Liver (tissue), 9 donors: Measurements from ENCODE around the gene GMPR. TPM values are rescaled to one million over a fixed set of nuclear protein-coding genes. Genes with fewer than 3 reads are reported as not detected.
A peak's percentile ranks its signal among the peaks of the same experiment; 100 is the strongest.
"Not testable (repeated sequence)": the region's sequence is repeated elsewhere in the genome, so short reads cannot be mapped to it uniquely, and the experiment has no call there.

Experiments
- DNase-seq: peaks from one replicate; pipeline ENCODE4 v3.0.0-alpha.2; 2017; ENCODE audit warnings: low spot score
- H3K27ac ChIP-seq, 2 donors: one replicate each; pipeline ENCODE4 v1.7.0; 2013; ENCODE audit warnings: inconsistent platforms in 2 of 2, low read length in 2 of 2, control low read depth in 1 of 2, low read depth in 1 of 2, mild to moderate bottlenecking in 1 of 2
- H3K27me3 ChIP-seq, 4 donors: one replicate each; pipeline versions ENCODE4 v1.6.1 to v1.7.0; 2013; ENCODE audit warnings: low read length in 3 of 4, inconsistent platforms in 1 of 4, mild to moderate bottlenecking in 1 of 4, moderate library complexity in 1 of 4; ENCODE audit not compliant: control insufficient read depth in 4 of 4, insufficient read depth in 4 of 4
- H3K36me3 ChIP-seq, 4 donors: one replicate each; pipeline versions ENCODE4 v1.6.1 to v1.7.0; 2013; ENCODE audit warnings: low read length in 3 of 4, mild to moderate bottlenecking in 3 of 4, low read depth in 1 of 4, moderate library complexity in 1 of 4; ENCODE audit not compliant: control insufficient read depth in 4 of 4, insufficient read depth in 3 of 4
- H3K4me1 ChIP-seq, 4 donors: one replicate each; pipeline versions ENCODE4 v1.6.1 to v1.7.0; 2013; ENCODE audit warnings: low read length in 3 of 4, mild to moderate bottlenecking in 3 of 4, moderate library complexity in 1 of 4; ENCODE audit not compliant: control insufficient read depth in 4 of 4, insufficient read depth in 4 of 4
- H3K4me3 ChIP-seq, 3 donors: one replicate each; pipeline versions ENCODE4 v1.6.1 to v1.7.0; 2013; ENCODE audit warnings: low read length in 3 of 3, control low read depth in 1 of 3, low read depth in 1 of 3, mild to moderate bottlenecking in 1 of 3
- H3K9ac ChIP-seq, 2 donors: one replicate each; pipeline ENCODE4 v1.7.0; 2013; ENCODE audit warnings: low read length in 2 of 2, mild to moderate bottlenecking in 2 of 2, moderate library complexity in 2 of 2, control low read depth in 1 of 2, low read depth in 1 of 2
- H3K9me3 ChIP-seq, 4 donors: one replicate each; pipeline versions ENCODE4 v1.6.1 to v1.7.0; 2013; ENCODE audit warnings: low read length in 3 of 4; ENCODE audit not compliant: control insufficient read depth in 4 of 4
- ATF3 ChIP-seq: IDR thresholded peaks from 2 replicates; pipeline ENCODE4 v1.6.1; 2016; ENCODE audit warnings: antibody characterized with exemption
- EGR1 ChIP-seq, 2 donors: IDR thresholded peaks; 2 replicates each; pipeline ENCODE4 v1.6.1; 2016 to 2018; ENCODE audit warnings: antibody characterized with exemption in 2 of 2, low read depth in 2 of 2
- FOXA1 ChIP-seq: IDR thresholded peaks from 2 replicates; pipeline ENCODE4 v1.6.1; 2016; ENCODE audit warnings: antibody characterized with exemption
- FOXA2 ChIP-seq: IDR thresholded peaks from 2 replicates; pipeline ENCODE4 v1.6.1; 2016; ENCODE audit warnings: antibody characterized with exemption
- GABPA ChIP-seq, 2 donors: IDR thresholded peaks in 1 of 2; conservative IDR thresholded peaks in 1 of 2; 2 replicates each; pipeline ENCODE4 v1.6.1; 2016; ENCODE audit warnings: antibody characterized with exemption in 2 of 2, mild to moderate bottlenecking in 1 of 2, moderate library complexity in 1 of 2
- HNF4A ChIP-seq, 2 donors: conservative IDR thresholded peaks; 2 replicates each; pipeline ENCODE4 v1.6.1; 2016; ENCODE audit warnings: antibody characterized with exemption in 2 of 2, mild to moderate bottlenecking in 2 of 2
- HNF4G ChIP-seq: IDR thresholded peaks from 2 replicates; pipeline ENCODE4 v1.6.1; 2016; ENCODE audit warnings: antibody characterized with exemption
- JUND ChIP-seq, 2 donors: IDR thresholded peaks; 2 replicates each; pipeline ENCODE4 v1.6.1; 2016; ENCODE audit warnings: antibody characterized with exemption in 2 of 2
- MAX ChIP-seq: IDR thresholded peaks from 2 replicates; pipeline ENCODE4 v1.6.1; 2016; ENCODE audit warnings: antibody characterized with exemption
- NR2F2 ChIP-seq: IDR thresholded peaks from 2 replicates; pipeline ENCODE4 v1.6.1; 2016; ENCODE audit warnings: antibody characterized with exemption
- RAD21 ChIP-seq, 2 donors: IDR thresholded peaks; 2 replicates each; pipeline ENCODE4 v1.6.1; 2016; ENCODE audit warnings: antibody characterized with exemption in 2 of 2, mild to moderate bottlenecking in 2 of 2
- RXRA ChIP-seq, 2 donors: IDR thresholded peaks; 2 replicates each; pipeline ENCODE4 v1.6.1; 2017 to 2018; ENCODE audit warnings: antibody characterized with exemption in 2 of 2, mild to moderate bottlenecking in 1 of 2
- SP1 ChIP-seq: IDR thresholded peaks from 2 replicates; pipeline ENCODE4 v1.6.1; 2018; ENCODE audit warnings: antibody characterized with exemption, mild to moderate bottlenecking
- TAF1 ChIP-seq: conservative IDR thresholded peaks from 2 replicates; pipeline ENCODE4 v1.6.1; 2016; ENCODE audit warnings: antibody characterized with exemption, mild to moderate bottlenecking
- YY1 ChIP-seq: IDR thresholded peaks from 2 replicates; pipeline ENCODE4 v1.6.1; 2016; ENCODE audit warnings: antibody characterized with exemption, mild to moderate bottlenecking
- WGBS: extraction: QIAGEN DNeasy Blood & Tissue Kit; methylation state at CpG from one replicate; pipeline ENCODE4 v1.1.7; 2013; 5-methylcytosine and 5-hydroxymethylcytosine counted together
- polyA plus RNA-seq, 2 donors: library from polyadenylated mRNA; stranded (reverse) in 1 of 2; unstranded in 1 of 2; fragments of 200-250 nt in 1 of 2; fragments of >200 nt in 1 of 2; fragmentation: Nextera tagmentation in 1 of 2; extraction: Ambion mirVana in 1 of 2; gene quantifications; one replicate each; pipeline versions ENCODE4 v1.2.1 to v1.2.3, GENCODE V29; 2013 to 2015
- total RNA-seq, 2 donors: library from RNA; depleted of rRNA; stranded (reverse); fragments of >200 nt; gene quantifications; one replicate each; pipeline ENCODE4 v1.2.3, GENCODE V29; 2014
- TF ChIP-seq, protein P1 (sequence below): fragments of 150-350 bp; IDR thresholded peaks from 2 replicates; pipeline ENCODE4 v1.5.1; 2017; ENCODE audit warnings: improper control_type of control experiment, low read depth, low read length; ENCODE audit not compliant: missing input control
- TF ChIP-seq, protein P2 (sequence below): IDR thresholded peaks from 2 replicates; pipeline ENCODE4 v1.6.1; 2016; ENCODE audit warnings: antibody characterized with exemption
- TF ChIP-seq, protein P3 (sequence below): IDR thresholded peaks from 2 replicates; pipeline ENCODE4 v1.6.1; 2016; ENCODE audit warnings: antibody characterized with exemption, mild to moderate bottlenecking
- donor health status: healthy.
- donor health status: healthy.
- donor health status: healthy.
- donor health status: healthy.
- donor health status: healthy.

The GMPR gene
- total and polyA plus RNA-seq, 4 donors, result 2.1 to 50.2 (median 4.2) TPM

DNA sequence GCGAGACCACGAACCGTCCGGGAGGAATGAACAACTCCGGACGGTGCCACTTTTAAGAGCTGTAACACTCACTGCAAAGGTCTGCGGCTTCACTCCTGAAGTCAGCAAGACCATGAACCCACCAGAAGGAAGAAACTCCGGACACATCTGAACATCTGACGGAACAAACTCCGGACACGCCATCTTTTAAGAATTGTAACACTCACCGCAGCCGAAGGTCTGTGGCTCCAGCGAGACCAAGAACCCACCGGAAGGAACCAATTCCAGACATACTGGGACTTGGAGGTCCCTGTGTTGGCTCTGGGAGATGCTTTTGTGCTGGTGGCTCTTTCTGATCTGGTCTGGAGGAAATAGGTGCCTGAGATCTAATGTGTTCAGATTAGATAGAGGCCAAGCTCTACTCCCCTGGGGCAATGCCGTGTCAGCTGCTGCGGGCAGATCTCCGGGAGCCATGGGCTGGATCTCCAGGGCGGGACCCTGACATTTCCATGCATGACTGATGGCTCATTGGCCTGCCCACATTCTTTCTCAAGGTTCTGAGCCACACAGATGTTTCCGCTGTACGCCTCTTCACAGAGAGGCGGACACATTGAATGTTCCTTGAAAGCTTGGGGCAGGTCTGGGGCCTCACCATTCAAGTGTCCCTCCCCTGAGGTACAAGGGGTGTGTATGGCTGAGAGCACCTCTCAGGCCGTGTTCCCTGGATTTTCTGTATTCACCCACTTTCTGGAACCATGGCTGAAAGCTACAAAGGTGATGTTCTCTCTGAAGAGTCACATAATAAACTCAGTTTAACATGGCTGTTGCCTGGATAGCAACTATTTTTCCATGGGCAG, 29.3 kb downstream of the GMPR start (continued):
- TF ChIP-seq, protein P1, sequence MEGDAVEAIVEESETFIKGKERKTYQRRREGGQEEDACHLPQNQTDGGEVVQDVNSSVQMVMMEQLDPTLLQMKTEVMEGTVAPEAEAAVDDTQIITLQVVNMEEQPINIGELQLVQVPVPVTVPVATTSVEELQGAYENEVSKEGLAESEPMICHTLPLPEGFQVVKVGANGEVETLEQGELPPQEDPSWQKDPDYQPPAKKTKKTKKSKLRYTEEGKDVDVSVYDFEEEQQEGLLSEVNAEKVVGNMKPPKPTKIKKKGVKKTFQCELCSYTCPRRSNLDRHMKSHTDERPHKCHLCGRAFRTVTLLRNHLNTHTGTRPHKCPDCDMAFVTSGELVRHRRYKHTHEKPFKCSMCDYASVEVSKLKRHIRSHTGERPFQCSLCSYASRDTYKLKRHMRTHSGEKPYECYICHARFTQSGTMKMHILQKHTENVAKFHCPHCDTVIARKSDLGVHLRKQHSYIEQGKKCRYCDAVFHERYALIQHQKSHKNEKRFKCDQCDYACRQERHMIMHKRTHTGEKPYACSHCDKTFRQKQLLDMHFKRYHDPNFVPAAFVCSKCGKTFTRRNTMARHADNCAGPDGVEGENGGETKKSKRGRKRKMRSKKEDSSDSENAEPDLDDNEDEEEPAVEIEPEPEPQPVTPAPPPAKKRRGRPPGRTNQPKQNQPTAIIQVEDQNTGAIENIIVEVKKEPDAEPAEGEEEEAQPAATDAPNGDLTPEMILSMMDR, result no peak
- no peak for TF ChIP-seq ATF3

DNA sequence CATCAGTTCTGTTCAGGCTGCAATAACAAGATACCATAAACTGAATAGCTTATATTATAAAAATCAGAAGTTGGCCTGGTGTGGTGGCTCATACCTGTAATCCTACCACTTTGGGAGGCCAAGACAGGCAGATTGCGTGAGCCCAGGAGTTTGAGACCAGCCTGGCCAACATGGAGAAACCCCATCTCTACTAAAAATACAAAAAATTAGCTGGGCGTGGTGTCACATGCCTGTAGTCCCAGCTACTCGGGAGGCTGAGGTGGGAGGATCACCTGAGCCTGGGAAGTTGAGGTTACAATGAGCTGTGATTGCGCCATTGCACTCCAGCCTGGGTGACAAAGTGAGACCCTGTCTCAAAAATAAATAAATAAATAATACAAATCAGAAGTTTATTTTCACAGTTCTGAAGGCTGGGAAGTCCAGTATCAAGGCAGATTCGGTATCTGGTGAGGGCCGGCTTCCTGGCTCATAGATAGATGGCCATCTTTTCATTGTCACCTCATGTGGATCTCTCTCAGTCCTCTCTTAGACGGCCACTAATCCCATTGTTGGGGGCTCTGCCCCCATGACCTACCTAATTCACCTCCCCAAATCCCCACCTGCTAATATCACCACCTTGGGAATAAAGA, 31.2 kb downstream of the GMPR start:
- not testable (repeated sequence) for H3K27me3 ChIP-seq, H3K4me3 ChIP-seq, H3K4me1 ChIP-seq, H3K9ac ChIP-seq, H3K36me3 ChIP-seq, H3K9me3 ChIP-seq, DNase-seq, H3K27ac ChIP-seq
- 95% methylated on average over 7 of the region's 7 CpGs for WGBS

GRCh38 chr6:16270178-16270794, 31.9 kb downstream of the GMPR start:
- Histone ChIP-seq H3K36me3 (no peaks in the 10 kb centered on the region), H3K27ac (no peak overlapping the region), H3K4me3 (no peak overlapping the region), H3K27me3 (no peaks in the 10 kb centered on the region), H3K9me3 (no peaks in the 10 kb centered on the region), H3K9ac (no peak overlapping the region), H3K4me1 (no peaks in the 10 kb centered on the region)
- WGBS, result 85% methylated on average over 5 of the region's 5 CpGs
- no peak for TF ChIP-seq HNF4A (conservative IDR thresholded peaks at IDR 0.05)
- no peak for TF ChIP-seq NR2F2
- TF ChIP-seq RAD21 (IDR thresholded peaks at IDR 0.05), result no peak
- TF ChIP-seq, protein P2, sequence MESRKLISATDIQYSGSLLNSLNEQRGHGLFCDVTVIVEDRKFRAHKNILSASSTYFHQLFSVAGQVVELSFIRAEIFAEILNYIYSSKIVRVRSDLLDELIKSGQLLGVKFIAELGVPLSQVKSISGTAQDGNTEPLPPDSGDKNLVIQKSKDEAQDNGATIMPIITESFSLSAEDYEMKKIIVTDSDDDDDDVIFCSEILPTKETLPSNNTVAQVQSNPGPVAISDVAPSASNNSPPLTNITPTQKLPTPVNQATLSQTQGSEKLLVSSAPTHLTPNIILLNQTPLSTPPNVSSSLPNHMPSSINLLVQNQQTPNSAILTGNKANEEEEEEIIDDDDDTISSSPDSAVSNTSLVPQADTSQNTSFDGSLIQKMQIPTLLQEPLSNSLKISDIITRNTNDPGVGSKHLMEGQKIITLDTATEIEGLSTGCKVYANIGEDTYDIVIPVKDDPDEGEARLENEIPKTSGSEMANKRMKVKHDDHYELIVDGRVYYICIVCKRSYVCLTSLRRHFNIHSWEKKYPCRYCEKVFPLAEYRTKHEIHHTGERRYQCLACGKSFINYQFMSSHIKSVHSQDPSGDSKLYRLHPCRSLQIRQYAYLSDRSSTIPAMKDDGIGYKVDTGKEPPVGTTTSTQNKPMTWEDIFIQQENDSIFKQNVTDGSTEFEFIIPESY, result no peak
- no peak for TF ChIP-seq FOXA1
- TF ChIP-seq ATF3, result no peak
- no peak for TF ChIP-seq GABPA (IDR thresholded peaks at IDR 0.05 in 1 of 2, conservative IDR thresholded peaks at IDR 0.05 in 1 of 2)
- TF ChIP-seq EGR1 (IDR thresholded peaks at IDR 0.05; ENCODE audit: low read depth in 2 of 2), result no peak
- no peak for TF ChIP-seq TAF1
- TF ChIP-seq, protein P3, sequence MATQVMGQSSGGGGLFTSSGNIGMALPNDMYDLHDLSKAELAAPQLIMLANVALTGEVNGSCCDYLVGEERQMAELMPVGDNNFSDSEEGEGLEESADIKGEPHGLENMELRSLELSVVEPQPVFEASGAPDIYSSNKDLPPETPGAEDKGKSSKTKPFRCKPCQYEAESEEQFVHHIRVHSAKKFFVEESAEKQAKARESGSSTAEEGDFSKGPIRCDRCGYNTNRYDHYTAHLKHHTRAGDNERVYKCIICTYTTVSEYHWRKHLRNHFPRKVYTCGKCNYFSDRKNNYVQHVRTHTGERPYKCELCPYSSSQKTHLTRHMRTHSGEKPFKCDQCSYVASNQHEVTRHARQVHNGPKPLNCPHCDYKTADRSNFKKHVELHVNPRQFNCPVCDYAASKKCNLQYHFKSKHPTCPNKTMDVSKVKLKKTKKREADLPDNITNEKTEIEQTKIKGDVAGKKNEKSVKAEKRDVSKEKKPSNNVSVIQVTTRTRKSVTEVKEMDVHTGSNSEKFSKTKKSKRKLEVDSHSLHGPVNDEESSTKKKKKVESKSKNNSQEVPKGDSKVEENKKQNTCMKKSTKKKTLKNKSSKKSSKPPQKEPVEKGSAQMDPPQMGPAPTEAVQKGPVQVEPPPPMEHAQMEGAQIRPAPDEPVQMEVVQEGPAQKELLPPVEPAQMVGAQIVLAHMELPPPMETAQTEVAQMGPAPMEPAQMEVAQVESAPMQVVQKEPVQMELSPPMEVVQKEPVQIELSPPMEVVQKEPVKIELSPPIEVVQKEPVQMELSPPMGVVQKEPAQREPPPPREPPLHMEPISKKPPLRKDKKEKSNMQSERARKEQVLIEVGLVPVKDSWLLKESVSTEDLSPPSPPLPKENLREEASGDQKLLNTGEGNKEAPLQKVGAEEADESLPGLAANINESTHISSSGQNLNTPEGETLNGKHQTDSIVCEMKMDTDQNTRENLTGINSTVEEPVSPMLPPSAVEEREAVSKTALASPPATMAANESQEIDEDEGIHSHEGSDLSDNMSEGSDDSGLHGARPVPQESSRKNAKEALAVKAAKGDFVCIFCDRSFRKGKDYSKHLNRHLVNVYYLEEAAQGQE, result no peak
- no peak for TF ChIP-seq FOXA2
- TF ChIP-seq SP1, result no peak
- TF ChIP-seq HNF4G, result no peak
- TF ChIP-seq YY1, result no peak
- TF ChIP-seq, protein P1, result no peak
- TF ChIP-seq JUND (IDR thresholded peaks at IDR 0.05), result no peak
- TF ChIP-seq RXRA (IDR thresholded peaks at IDR 0.05), result no peak
- no peak for TF ChIP-seq MAX
- peak; percentile 82 for DNase-seq
